Endothelial cell of umbilical vein (primary cell): ENCODE measurements around the gene PPP4R1.

Source experiments
- MAX ChIP-seq: IDR thresholded peaks from 2 replicates; pipeline ENCODE4 v1.6.1; 2011; ENCODE audit not compliant: insufficient read depth, insufficient read length
- MYC ChIP-seq: IDR thresholded peaks from one replicate; pipeline ENCODE4 v1.6.1; 2011; ENCODE audit warnings: mild to moderate bottlenecking, low read depth, low read length
- POLR2A ChIP-seq: IDR thresholded peaks from 2 replicates; pipeline ENCODE4 v1.6.1; 2012; ENCODE audit warnings: low read depth, mild to moderate bottlenecking, control low read depth, low read length
- POLR2AphosphoS5 ChIP-seq: IDR thresholded peaks from 2 replicates; pipeline ENCODE4 v1.6.1; 2012; ENCODE audit warnings: low read depth, mild to moderate bottlenecking, control low read depth, low read length, moderate library complexity; ENCODE audit not compliant: insufficient read depth
- TF ChIP-seq, protein P1 (sequence below), 2 donors: IDR thresholded peaks; 1 replicate in 1 of 2; 2 replicates in 1 of 2; pipeline ENCODE4 v1.5.1; 2011; ENCODE audit warnings: low read length in 2 of 2, mild to moderate bottlenecking in 2 of 2, moderate library complexity in 2 of 2, control low read depth in 1 of 2, inconsistent platforms in 1 of 2, low read depth in 1 of 2; ENCODE audit not compliant: insufficient read depth in 1 of 2; ENCODE audit errors: extremely low read depth in 1 of 2

DNA sequence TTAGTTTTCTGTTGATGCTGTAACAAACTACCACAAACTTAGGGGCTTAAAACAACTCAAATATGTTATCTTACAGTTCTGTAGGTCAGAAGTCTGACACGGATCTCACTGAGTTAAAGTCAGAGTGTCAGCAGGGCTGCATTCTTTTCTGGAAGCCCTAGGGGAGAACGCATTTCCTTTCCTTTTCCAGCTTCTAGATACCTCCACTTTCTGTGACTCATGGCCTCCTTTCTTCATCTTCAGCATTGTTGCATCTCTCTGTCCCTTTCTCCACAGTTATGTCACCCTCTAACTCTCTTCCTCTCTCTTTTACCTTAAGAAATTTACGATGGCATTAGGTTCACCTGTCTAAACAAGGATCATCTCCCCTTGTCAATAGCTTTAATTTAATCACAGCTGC lies 13.3 kb upstream of the PPP4R1 start:
- TF ChIP-seq, protein P1, sequence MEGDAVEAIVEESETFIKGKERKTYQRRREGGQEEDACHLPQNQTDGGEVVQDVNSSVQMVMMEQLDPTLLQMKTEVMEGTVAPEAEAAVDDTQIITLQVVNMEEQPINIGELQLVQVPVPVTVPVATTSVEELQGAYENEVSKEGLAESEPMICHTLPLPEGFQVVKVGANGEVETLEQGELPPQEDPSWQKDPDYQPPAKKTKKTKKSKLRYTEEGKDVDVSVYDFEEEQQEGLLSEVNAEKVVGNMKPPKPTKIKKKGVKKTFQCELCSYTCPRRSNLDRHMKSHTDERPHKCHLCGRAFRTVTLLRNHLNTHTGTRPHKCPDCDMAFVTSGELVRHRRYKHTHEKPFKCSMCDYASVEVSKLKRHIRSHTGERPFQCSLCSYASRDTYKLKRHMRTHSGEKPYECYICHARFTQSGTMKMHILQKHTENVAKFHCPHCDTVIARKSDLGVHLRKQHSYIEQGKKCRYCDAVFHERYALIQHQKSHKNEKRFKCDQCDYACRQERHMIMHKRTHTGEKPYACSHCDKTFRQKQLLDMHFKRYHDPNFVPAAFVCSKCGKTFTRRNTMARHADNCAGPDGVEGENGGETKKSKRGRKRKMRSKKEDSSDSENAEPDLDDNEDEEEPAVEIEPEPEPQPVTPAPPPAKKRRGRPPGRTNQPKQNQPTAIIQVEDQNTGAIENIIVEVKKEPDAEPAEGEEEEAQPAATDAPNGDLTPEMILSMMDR (IDR thresholded peaks at IDR 0.05; ENCODE audit: extremely low read depth in 1 of 2, insufficient read depth in 1 of 2, low read depth in 1 of 2, low read length in 2 of 2) = no peak
- no peak for TF ChIP-seq POLR2AphosphoS5
- no peak for TF ChIP-seq POLR2A
- TF ChIP-seq MAX = no peak
- no peak for TF ChIP-seq MYC
